RWPE1 (cell line): ENCODE results near the gene NAB2.

ENCODE experiments used
- CTCF ChIA-PET: fragments of 350-600 bp; sonication (Branson Sonifier 250); formaldehyde crosslinking; extraction: SDS; loops from one replicate; lab custom pipeline; 2021; lab: Yijun Ruan, JAX
- POLR2A ChIA-PET: fragments of 400-600 bp; formaldehyde crosslinking; extraction: SDS; loops from one replicate; lab custom pipeline; 2020; ENCODE audit warnings: antibody characterized with exemption; ENCODE audit not compliant: low non-redundant PET; lab: Yijun Ruan, JAX
- DNase-seq: peaks from one replicate; pipeline ENCODE4 v3.0.0; 2012; ENCODE audit warnings: low spot score
- H3K27ac ChIP-seq: fragments of 450-650 bp; 2 replicates; pipeline ENCODE4 v1.5.1; 2017
- CTCF ChIP-seq: fragments of 450-650 bp; conservative IDR thresholded peaks from 2 replicates; pipeline ENCODE4 v1.5.1; 2017; ENCODE audit warnings: low read depth, mild to moderate bottlenecking

NAB2 gene, protein sequence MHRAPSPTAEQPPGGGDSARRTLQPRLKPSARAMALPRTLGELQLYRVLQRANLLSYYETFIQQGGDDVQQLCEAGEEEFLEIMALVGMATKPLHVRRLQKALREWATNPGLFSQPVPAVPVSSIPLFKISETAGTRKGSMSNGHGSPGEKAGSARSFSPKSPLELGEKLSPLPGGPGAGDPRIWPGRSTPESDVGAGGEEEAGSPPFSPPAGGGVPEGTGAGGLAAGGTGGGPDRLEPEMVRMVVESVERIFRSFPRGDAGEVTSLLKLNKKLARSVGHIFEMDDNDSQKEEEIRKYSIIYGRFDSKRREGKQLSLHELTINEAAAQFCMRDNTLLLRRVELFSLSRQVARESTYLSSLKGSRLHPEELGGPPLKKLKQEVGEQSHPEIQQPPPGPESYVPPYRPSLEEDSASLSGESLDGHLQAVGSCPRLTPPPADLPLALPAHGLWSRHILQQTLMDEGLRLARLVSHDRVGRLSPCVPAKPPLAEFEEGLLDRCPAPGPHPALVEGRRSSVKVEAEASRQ

GRCh38 chr12:57088354-57089270 is at the start of gene NAB2:
TSS of gene NAB2 (plus strand) at chr12:57089114. CDS start at chr12:57089272, 158 bp downstream.
- peak within 1 kb of the TSS; percentile 100 for H3K27ac ChIP-seq
- DNase-seq, result peak; percentile 79
- POLR2A ChIA-PET, result interaction anchor here (0.6 to 2.9 kb wide), 3 partner anchors 14 to 96 kb away, joined by 4 to 37 read pairs (median 8); partner anchors contain the start of gene STAT6
- no peak for TF ChIP-seq CTCF
- CTCF ChIA-PET, result interaction anchor here (0.7 to 2.7 kb wide), 3 partner anchors 19 to 495 kb away, joined by 3 to 15 read pairs (median 6); partner anchors contain the start of gene STAT6

GRCh38 chr12:57040211-57040610 is 48.7 kb upstream of the NAB2 start:
- ChIA-PET CTCF (no interaction called here), POLR2A (no interaction called here)
- DNase-seq, result no peak
- no peak for TF ChIP-seq CTCF
- H3K27ac ChIP-seq, result no peak overlapping the region

DNA sequence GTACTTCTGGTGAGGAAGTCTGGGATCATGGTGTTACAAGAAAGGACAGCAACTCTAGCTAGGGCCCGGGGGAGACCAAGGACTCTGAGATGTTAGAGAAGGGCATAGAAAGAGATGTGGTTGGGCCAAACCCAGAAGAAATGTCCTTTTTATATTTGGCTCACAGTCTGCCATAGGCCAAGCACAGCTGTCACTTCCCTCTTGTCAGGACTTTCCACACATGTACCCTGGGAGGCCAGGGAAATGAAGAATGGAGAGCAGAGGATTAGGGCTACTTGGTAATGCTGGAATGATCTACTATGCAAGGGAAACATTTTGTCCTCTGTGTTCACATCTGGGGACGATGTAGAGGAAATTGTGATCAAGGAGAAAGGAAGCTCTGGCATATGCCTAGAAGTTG is 48.2 kb upstream of the NAB2 start:
- DNase-seq, result no peak
- no peak for TF ChIP-seq CTCF
- POLR2A ChIA-PET, result no interaction called here
- no peak overlapping the region for H3K27ac ChIP-seq
- CTCF ChIA-PET, result no interaction called here

GRCh38 chr12:57042695-57043094 is 46.2 kb upstream of the NAB2 start:
- DNase-seq, result no peak
- H3K27ac ChIP-seq, result no peak overlapping the region
- TF ChIP-seq CTCF, result no peak
- ChIA-PET CTCF (interaction anchor here (0.6 kb wide), 1 partner anchor 20 kb away, joined by 4 read pairs; no protein-coding TSS in a partner anchor), POLR2A (no interaction called here)

DNA sequence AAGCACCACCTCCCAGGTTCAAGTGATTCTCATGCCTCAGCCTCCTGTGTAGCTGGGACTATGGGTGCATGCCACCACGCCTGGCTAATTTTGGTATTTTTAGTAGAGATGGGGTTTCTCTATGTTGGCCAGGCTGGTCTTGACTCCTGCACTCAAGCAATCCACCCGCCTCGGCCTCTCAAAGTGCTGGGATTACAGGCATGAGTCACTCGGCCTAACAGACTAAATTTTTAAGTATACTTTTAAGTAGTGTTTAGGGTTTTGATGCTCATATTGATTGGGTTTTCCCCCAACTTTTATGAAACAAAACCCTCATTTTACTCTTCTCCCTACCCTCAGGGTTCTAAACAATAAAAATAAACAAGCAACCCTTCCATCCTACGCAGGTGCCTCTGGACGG is 44.4 kb upstream of the NAB2 start:
- POLR2A ChIA-PET, result no interaction called here
- no peak overlapping the region for H3K27ac ChIP-seq
- CTCF ChIA-PET, result no interaction called here
- DNase-seq, result no peak
- TF ChIP-seq CTCF, result no peak

- no peak overlapping the region for H3K27ac ChIP-seq
- ChIA-PET CTCF (no interaction called here), POLR2A (no interaction called here)
- no peak for DNase-seq
- TF ChIP-seq CTCF, result no peak
Observed at GRCh38 chr12:57044889-57045288, 44.0 kb upstream of the NAB2 start.
